ENCODE results near the gene CUX1. TPM values are rescaled to one million over a fixed set of nuclear protein-coding genes. Genes with fewer than 3 reads are reported as not detected.

Gene CUX1
- total RNA-seq, 1 donor from 2014 or later: 118 TPM

- Mint-ChIP-seq H3K4me3 (ENCODE audit: unreplicated experiment) (no peak overlapping the region), H3K4me1 (ENCODE audit: low read depth) (peaks cover 7% of the 10 kb centered on the region), H3K9me3 (ENCODE audit: low read depth) (peaks cover 10% of the 10 kb centered on the region), H3K36me3 (ENCODE audit: low read depth) (peaks cover 25% of the 10 kb centered on the region), H3K27ac (ENCODE audit: unreplicated experiment) (no peak overlapping the region), H3K27me3 (ENCODE audit: low read depth) (no peaks in the 10 kb centered on the region)
- DNase-seq (ENCODE audit: low spot score): no peak
- TF ChIP-seq CTCF (IDR thresholded peaks at IDR 0.05): no peak
These were observed 263.2 kb downstream of the CUX1 start for GRCh38 chr7:102080434-102081243.

GRCh38 chr7:102081244-102081627 is 263.8 kb downstream of the CUX1 start:
- Mint-ChIP-seq H3K36me3 (ENCODE audit: low read depth) (peaks cover 27% of the 10 kb centered on the region), H3K27me3 (ENCODE audit: low read depth) (no peaks in the 10 kb centered on the region), H3K4me1 (ENCODE audit: low read depth) (peaks cover 7% of the 10 kb centered on the region), H3K4me3 (ENCODE audit: unreplicated experiment) (no peak overlapping the region), H3K9me3 (ENCODE audit: low read depth) (peaks cover 13% of the 10 kb centered on the region), H3K27ac (ENCODE audit: unreplicated experiment) (no peak overlapping the region)
- no peak for TF ChIP-seq CTCF (IDR thresholded peaks at IDR 0.05)
- DNase-seq (ENCODE audit: low spot score): no peak

- peaks cover 4% of the 10 kb centered on the region for H3K4me1 Mint-ChIP-seq (ENCODE audit: low read depth)
- no peaks in the 10 kb centered on the region for H3K27me3 Mint-ChIP-seq (ENCODE audit: low read depth)
- H3K9me3 Mint-ChIP-seq (ENCODE audit: low read depth): peaks cover 14% of the 10 kb centered on the region
- no peak overlapping the region for H3K27ac Mint-ChIP-seq (ENCODE audit: unreplicated experiment)
- no peak for DNase-seq (ENCODE audit: low spot score)
- TF ChIP-seq CTCF (IDR thresholded peaks at IDR 0.05): no peak
- no peak overlapping the region for H3K4me3 Mint-ChIP-seq (ENCODE audit: unreplicated experiment)
- peaks cover 28% of the 10 kb centered on the region for H3K36me3 Mint-ChIP-seq (ENCODE audit: low read depth)
These were observed 265.4 kb downstream of the CUX1 start for GRCh38 chr7:102082693-102083368.

- no peak for DNase-seq (ENCODE audit: low spot score)
- peaks cover 26% of the 10 kb centered on the region for H3K9me3 Mint-ChIP-seq (ENCODE audit: low read depth)
- no peak overlapping the region for H3K4me3 Mint-ChIP-seq (ENCODE audit: unreplicated experiment)
- no peaks in the 10 kb centered on the region for H3K4me1 Mint-ChIP-seq (ENCODE audit: low read depth)
- no peaks in the 10 kb centered on the region for H3K27me3 Mint-ChIP-seq (ENCODE audit: low read depth)
- no peak for TF ChIP-seq CTCF (IDR thresholded peaks at IDR 0.05)
- peaks cover 31% of the 10 kb centered on the region for H3K36me3 Mint-ChIP-seq (ENCODE audit: low read depth)
- no peak overlapping the region for H3K27ac Mint-ChIP-seq (ENCODE audit: unreplicated experiment)
These were observed 267.9 kb downstream of the CUX1 start for GRCh38 chr7:102085218-102085772.
